ENCODE data around the gene SPTBN4.
"Not testable (repeated sequence)": the region's sequence is repeated elsewhere in the genome, so short reads cannot be mapped to it uniquely, and the experiment has no call there.

Gene SPTBN4

DNA sequence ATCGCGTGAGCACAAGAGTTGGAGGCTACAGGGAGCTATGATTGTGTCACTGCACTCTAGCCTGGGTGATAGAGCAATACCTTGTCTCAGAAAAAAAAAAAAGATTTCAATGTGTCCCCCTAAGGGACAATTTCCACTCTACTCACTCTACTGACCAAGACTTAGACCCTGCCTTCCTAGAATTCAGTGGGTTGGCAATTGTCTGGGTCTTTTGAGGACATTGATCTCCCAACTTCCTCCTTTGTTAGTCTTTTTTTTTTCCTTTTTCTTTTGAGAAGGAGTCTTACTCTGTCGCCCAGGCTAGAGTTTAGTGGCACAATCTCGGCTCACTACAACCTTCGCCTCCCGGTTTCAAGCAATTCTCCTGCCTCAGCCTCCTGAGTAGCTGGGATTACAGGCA is 2.2 kb downstream of the SPTBN4 start:
- 0 out of 2 replicates have a peak, but pooled peaks cover 4% of the 10 kb centered on the region for H3K4me1 ChIP-seq (ENCODE audit: control insufficient read depth, insufficient read depth, low read length)
- H3K9me3 ChIP-seq (ENCODE audit: control insufficient read depth, insufficient read depth, low read length): no peaks in the 10 kb centered on the region
- no peaks in the 10 kb centered on the region for H3K36me3 ChIP-seq (ENCODE audit: control insufficient read depth, insufficient read depth, low read length)
- H3K27ac ChIP-seq (ENCODE audit: low read depth, low read length): no peak overlapping the region
- no peak overlapping the region for H3K9ac ChIP-seq (ENCODE audit: low read depth, low read length)
- H3K27me3 ChIP-seq (ENCODE audit: control insufficient read depth, insufficient read depth, low read length): peaks cover 27% of the 10 kb centered on the region
- no peak overlapping the region for H3K4me3 ChIP-seq (ENCODE audit: low read depth, low read length)

DNA sequence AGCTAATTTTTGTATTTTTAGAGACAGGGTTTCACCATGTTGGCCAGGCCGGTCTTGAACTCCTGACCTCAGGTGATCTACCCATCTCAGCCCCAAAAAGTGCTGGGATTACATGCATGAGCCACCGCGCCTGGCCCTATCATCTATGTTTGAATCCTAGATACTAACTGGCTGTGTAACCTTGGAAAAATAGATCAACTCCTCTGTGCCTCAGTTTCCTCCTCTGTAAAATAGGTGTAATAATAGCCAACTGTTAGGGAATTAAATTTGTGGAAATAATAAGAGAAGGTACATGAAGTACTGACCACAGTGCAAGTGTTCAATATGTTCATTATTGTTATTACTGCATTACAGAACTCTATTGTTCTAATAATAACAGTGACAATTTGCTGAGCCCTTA is 4.3 kb downstream of the SPTBN4 start:
- H3K27ac ChIP-seq (ENCODE audit: low read depth, low read length): no peak overlapping the region
- H3K27me3 ChIP-seq (ENCODE audit: control insufficient read depth, insufficient read depth, low read length): peaks cover 25% of the 10 kb centered on the region
- H3K9me3 ChIP-seq (ENCODE audit: control insufficient read depth, insufficient read depth, low read length): no peaks in the 10 kb centered on the region
- H3K9ac ChIP-seq (ENCODE audit: low read depth, low read length): no peak overlapping the region
- 0 out of 2 replicates have a peak, but pooled peaks cover 3% of the 10 kb centered on the region for H3K4me1 ChIP-seq (ENCODE audit: control insufficient read depth, insufficient read depth, low read length)
- H3K4me3 ChIP-seq (ENCODE audit: low read depth, low read length): no peak overlapping the region
- H3K36me3 ChIP-seq (ENCODE audit: control insufficient read depth, insufficient read depth, low read length): no peaks in the 10 kb centered on the region

- Histone ChIP-seq H3K9ac (ENCODE audit: low read depth, low read length) (no peak overlapping the region), H3K9me3 (ENCODE audit: control insufficient read depth, insufficient read depth, low read length) (no peaks in the 10 kb centered on the region)
Measured at GRCh38 chr19:40472516-40472915, 5.7 kb downstream of the SPTBN4 start.

GRCh38 chr19:40474737-40475136 is 7.9 kb downstream of the SPTBN4 start:
- Histone ChIP-seq H3K27ac (ENCODE audit: low read depth, low read length) (no peak overlapping the region), H3K4me1 (ENCODE audit: control insufficient read depth, insufficient read depth, low read length) (no peaks in the 10 kb centered on the region), H3K4me3 (ENCODE audit: low read depth, low read length) (no peak overlapping the region), H3K9ac (ENCODE audit: low read depth, low read length) (no peak overlapping the region), H3K36me3 (ENCODE audit: control insufficient read depth, insufficient read depth, low read length) (no peaks in the 10 kb centered on the region), H3K9me3 (ENCODE audit: control insufficient read depth, insufficient read depth, low read length) (no peaks in the 10 kb centered on the region), H3K27me3 (ENCODE audit: control insufficient read depth, insufficient read depth, low read length) (no peaks in the 10 kb centered on the region)

More at GRCh38 chr19:40472516-40472915, 5.7 kb downstream of the SPTBN4 start:
- Histone ChIP-seq H3K27ac (ENCODE audit: low read depth, low read length) (no peak overlapping the region), H3K4me1 (ENCODE audit: control insufficient read depth, insufficient read depth, low read length) (no peaks in the 10 kb centered on the region), H3K36me3 (ENCODE audit: control insufficient read depth, insufficient read depth, low read length) (no peaks in the 10 kb centered on the region), H3K27me3 (ENCODE audit: control insufficient read depth, insufficient read depth, low read length) (peaks cover 12% of the 10 kb centered on the region), H3K4me3 (ENCODE audit: low read depth, low read length) (no peak overlapping the region)

- H3K36me3 ChIP-seq (ENCODE audit: control insufficient read depth, insufficient read depth, low read length); H3K4me3 ChIP-seq (ENCODE audit: low read depth, low read length): not testable (repeated sequence)
Measured at GRCh38 chr19:40475878-40476644, 9.3 kb downstream of the SPTBN4 start.

DNA sequence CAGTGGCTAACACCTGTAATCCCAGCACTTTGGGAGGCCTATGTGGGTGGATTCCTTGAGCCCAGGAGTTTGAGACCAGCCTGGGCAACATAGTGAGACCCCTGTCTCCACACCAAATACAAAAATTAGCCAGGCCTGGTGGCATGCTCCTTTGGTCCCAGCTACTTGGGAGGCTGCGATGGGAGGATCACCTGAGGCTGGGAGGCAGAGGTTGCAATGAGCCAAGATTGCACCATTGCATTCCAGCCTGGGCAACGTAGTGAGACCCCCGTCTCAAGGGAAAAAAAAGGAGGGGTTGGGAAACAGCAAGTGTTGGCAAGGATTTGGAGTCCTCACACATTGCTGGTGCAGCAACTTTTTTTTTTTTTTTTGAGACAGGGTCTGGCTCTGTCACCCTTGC is 19.2 kb downstream of the SPTBN4 start:
- H3K9me3 ChIP-seq (ENCODE audit: control insufficient read depth, insufficient read depth, low read length): no peaks in the 10 kb centered on the region
- no peaks in the 10 kb centered on the region for H3K4me1 ChIP-seq (ENCODE audit: control insufficient read depth, insufficient read depth, low read length)
- H3K9ac ChIP-seq (ENCODE audit: low read depth, low read length): no peak overlapping the region
- no peaks in the 10 kb centered on the region for H3K36me3 ChIP-seq (ENCODE audit: control insufficient read depth, insufficient read depth, low read length)
- H3K27ac ChIP-seq (ENCODE audit: low read depth, low read length): no peak overlapping the region
- H3K4me3 ChIP-seq (ENCODE audit: low read depth, low read length): no peak overlapping the region
- H3K27me3 ChIP-seq (ENCODE audit: control insufficient read depth, insufficient read depth, low read length): no peaks in the 10 kb centered on the region

More at GRCh38 chr19:40475878-40476644, 9.3 kb downstream of the SPTBN4 start:
- not testable (repeated sequence) for H3K9ac ChIP-seq (ENCODE audit: low read depth, low read length); H3K27ac ChIP-seq (ENCODE audit: low read depth, low read length); H3K9me3 ChIP-seq (ENCODE audit: control insufficient read depth, insufficient read depth, low read length); H3K4me1 ChIP-seq (ENCODE audit: control insufficient read depth, insufficient read depth, low read length); H3K27me3 ChIP-seq (ENCODE audit: control insufficient read depth, insufficient read depth, low read length)

- no peaks in the 10 kb centered on the region for H3K36me3 ChIP-seq (ENCODE audit: control insufficient read depth, insufficient read depth, low read length)
- no peak overlapping the region for H3K27ac ChIP-seq (ENCODE audit: low read depth, low read length)
- H3K4me1 ChIP-seq (ENCODE audit: control insufficient read depth, insufficient read depth, low read length): no peaks in the 10 kb centered on the region
- H3K9me3 ChIP-seq (ENCODE audit: control insufficient read depth, insufficient read depth, low read length): no peaks in the 10 kb centered on the region
- no peak overlapping the region for H3K9ac ChIP-seq (ENCODE audit: low read depth, low read length)
- H3K4me3 ChIP-seq (ENCODE audit: low read depth, low read length): no peak overlapping the region
- peaks cover 9% of the 10 kb centered on the region for H3K27me3 ChIP-seq (ENCODE audit: control insufficient read depth, insufficient read depth, low read length)
Measured at GRCh38 chr19:40489882-40490230, 23.1 kb downstream of the SPTBN4 start.

GRCh38 chr19:40492274-40492673 is 25.5 kb downstream of the SPTBN4 start:
- no peak overlapping the region for H3K27ac ChIP-seq (ENCODE audit: low read depth, low read length)
- no peaks in the 10 kb centered on the region for H3K4me1 ChIP-seq (ENCODE audit: control insufficient read depth, insufficient read depth, low read length)
- H3K4me3 ChIP-seq (ENCODE audit: low read depth, low read length): no peak overlapping the region
- no peaks in the 10 kb centered on the region for H3K9me3 ChIP-seq (ENCODE audit: control insufficient read depth, insufficient read depth, low read length)
- peaks cover 9% of the 10 kb centered on the region for H3K27me3 ChIP-seq (ENCODE audit: control insufficient read depth, insufficient read depth, low read length)
- no peak overlapping the region for H3K9ac ChIP-seq (ENCODE audit: low read depth, low read length)
- no peaks in the 10 kb centered on the region for H3K36me3 ChIP-seq (ENCODE audit: control insufficient read depth, insufficient read depth, low read length)

DNA sequence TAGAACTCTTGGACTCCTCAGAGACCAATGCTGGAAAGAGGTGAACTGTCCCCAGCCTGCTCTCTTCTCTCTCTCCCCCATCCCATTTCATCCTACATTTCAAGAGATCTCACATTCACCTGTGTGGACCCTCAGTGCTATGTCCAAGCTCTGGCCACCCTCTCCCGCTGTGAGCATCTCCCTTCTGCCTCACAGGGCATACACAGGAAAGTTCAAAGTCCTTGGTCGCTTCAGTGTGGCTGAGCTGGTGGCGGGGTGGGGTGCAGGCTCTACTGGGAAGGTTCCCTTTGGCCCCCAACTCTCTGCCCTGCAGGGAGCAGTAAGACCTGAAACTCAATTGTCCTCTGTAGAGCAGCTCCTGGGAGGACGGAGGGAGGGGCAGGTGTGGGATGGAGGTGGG is 27.0 kb downstream of the SPTBN4 start:
- H3K9ac ChIP-seq (ENCODE audit: low read depth, low read length): no peak overlapping the region
- H3K4me3 ChIP-seq (ENCODE audit: low read depth, low read length): no peak overlapping the region
- no peak overlapping the region for H3K27ac ChIP-seq (ENCODE audit: low read depth, low read length)
- no peaks in the 10 kb centered on the region for H3K9me3 ChIP-seq (ENCODE audit: control insufficient read depth, insufficient read depth, low read length)
- H3K36me3 ChIP-seq (ENCODE audit: control insufficient read depth, insufficient read depth, low read length): no peaks in the 10 kb centered on the region
- H3K4me1 ChIP-seq (ENCODE audit: control insufficient read depth, insufficient read depth, low read length): no peaks in the 10 kb centered on the region
- peaks cover 9% of the 10 kb centered on the region for H3K27me3 ChIP-seq (ENCODE audit: control insufficient read depth, insufficient read depth, low read length)

- no peak overlapping the region for H3K9ac ChIP-seq (ENCODE audit: low read depth, low read length)
- peaks cover 9% of the 10 kb centered on the region for H3K27me3 ChIP-seq (ENCODE audit: control insufficient read depth, insufficient read depth, low read length)
- no peak overlapping the region for H3K4me3 ChIP-seq (ENCODE audit: low read depth, low read length)
- no peak overlapping the region for H3K27ac ChIP-seq (ENCODE audit: low read depth, low read length)
- H3K4me1 ChIP-seq (ENCODE audit: control insufficient read depth, insufficient read depth, low read length): no peaks in the 10 kb centered on the region
- no peaks in the 10 kb centered on the region for H3K9me3 ChIP-seq (ENCODE audit: control insufficient read depth, insufficient read depth, low read length)
- no peaks in the 10 kb centered on the region for H3K36me3 ChIP-seq (ENCODE audit: control insufficient read depth, insufficient read depth, low read length)
Measured at GRCh38 chr19:40494191-40494838, 27.5 kb downstream of the SPTBN4 start.

DNA sequence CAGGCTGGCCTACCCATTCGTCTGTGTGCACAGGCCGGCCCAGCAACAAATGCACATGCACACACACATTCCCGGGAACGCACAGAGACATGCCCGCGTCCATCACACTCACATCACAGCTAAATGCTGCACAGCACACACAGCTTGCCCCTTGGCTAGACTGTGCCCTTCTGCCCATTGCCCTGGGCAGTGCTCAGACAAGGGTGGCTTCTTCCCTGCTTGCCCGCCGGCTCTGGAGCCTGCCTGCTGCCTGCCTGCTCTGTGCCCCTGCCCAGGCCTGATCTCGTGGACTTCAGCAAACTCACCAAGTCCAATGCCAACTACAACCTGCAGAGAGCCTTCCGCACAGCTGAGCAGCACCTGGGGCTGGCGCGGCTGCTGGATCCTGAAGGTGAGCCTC is 30.4 kb downstream of the SPTBN4 start:
- Histone ChIP-seq H3K4me1 (ENCODE audit: control insufficient read depth, insufficient read depth, low read length) (no peaks in the 10 kb centered on the region), H3K36me3 (ENCODE audit: control insufficient read depth, insufficient read depth, low read length) (no peaks in the 10 kb centered on the region), H3K27ac (ENCODE audit: low read depth, low read length) (no peak overlapping the region), H3K4me3 (ENCODE audit: low read depth, low read length) (no peak overlapping the region), H3K9me3 (ENCODE audit: control insufficient read depth, insufficient read depth, low read length) (no peaks in the 10 kb centered on the region), H3K9ac (ENCODE audit: low read depth, low read length) (no peak overlapping the region), H3K27me3 (ENCODE audit: control insufficient read depth, insufficient read depth, low read length) (peaks cover 9% of the 10 kb centered on the region)
